ENCODE results near the gene MTIF3.
A peak's percentile ranks its signal among the peaks of the same experiment; 100 is the strongest.

MTIF3 gene

DNA sequence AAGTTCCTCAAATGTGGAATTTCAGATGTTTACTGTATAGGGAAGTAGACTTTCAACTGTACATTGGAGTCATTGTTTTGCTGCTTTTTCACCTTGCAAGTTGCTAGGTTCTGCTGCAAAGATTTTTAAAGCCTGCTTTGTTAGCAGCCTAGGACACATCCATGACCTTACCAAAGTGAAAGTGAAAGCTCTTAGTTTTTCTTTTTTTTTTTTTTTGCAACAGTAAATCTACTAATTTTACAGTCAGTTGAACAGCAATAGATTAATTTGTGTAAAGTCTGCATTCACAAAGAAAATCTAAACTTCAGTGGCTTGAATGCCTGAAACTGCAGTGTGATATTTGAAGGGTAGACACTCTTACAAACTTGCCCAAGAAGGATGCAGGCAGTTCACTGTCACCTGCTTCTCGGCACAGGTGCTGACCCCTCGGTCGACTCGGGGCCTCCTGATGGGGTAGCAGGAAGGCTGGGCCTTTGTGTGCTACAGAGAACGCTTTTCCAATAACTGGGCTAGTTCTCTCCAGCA is 5.0 kb upstream of the MTIF3 start:
- no peak for DNase-seq (ENCODE audit: low read depth)

GRCh38 chr13:27450921-27451471 is 632 bp upstream of the MTIF3 start:
- DNase-seq (ENCODE audit: low read depth) = peak; percentile 18

GRCh38 chr13:27449081-27449603 is 1.2 kb downstream of the MTIF3 start:
- DNase-seq (ENCODE audit: low read depth) = no peak

- DNase-seq (ENCODE audit: low read depth) = no peak
These were observed 2.1 kb downstream of the MTIF3 start for GRCh38 chr13:27448308-27448707.

- DNase-seq (ENCODE audit: low read depth) = no peak
These were observed 3.3 kb downstream of the MTIF3 start for GRCh38 chr13:27446986-27447583.

DNA sequence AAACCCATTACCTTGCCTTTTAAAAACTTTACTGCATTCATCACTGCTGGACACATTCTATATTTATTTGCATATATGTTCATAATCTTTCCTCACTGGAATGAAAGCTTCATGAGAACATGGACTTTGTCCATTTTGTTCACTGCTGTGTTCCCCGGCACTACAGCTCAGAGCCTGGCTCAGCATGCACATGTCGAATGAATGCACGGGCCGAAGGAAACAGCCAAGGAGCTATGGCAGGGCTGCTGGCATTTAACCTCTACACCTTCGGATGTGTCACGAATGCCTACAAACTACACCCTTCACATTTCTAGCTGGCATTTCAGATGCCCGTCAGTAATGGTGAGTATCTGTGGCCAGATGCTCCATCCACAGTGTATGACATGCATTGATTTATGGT is 7.6 kb downstream of the MTIF3 start:
- no peak for DNase-seq (ENCODE audit: low read depth)

- DNase-seq (ENCODE audit: low read depth) = no peak
These were observed 8.2 kb downstream of the MTIF3 start for GRCh38 chr13:27442071-27442647.

GRCh38 chr13:27440408-27440807 is 10.0 kb downstream of the MTIF3 start:
- DNase-seq (ENCODE audit: low read depth) = no peak

DNA sequence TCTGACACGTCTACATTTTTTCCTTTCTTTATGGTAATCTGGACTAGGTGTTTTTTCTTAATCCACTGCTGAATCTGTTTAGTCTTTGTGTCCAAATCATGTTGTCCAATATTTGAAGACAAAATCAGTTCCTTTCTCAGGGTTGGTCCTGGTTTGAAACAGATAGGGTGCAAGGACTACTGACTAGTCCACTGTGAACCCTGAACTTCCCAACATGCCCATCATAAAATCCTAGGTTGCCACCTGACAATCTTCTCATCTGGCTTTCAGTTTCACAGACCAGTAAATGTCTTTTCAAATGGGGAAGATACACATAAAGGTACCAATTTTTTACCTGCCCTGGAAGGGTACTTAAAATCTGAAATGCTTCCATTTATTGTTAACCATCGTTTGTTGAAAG is 13.2 kb downstream of the MTIF3 start:
- no peak for DNase-seq (ENCODE audit: low read depth)

- DNase-seq (ENCODE audit: low read depth) = no peak
These were observed 17.7 kb downstream of the MTIF3 start for GRCh38 chr13:27432611-27433210.

DNA sequence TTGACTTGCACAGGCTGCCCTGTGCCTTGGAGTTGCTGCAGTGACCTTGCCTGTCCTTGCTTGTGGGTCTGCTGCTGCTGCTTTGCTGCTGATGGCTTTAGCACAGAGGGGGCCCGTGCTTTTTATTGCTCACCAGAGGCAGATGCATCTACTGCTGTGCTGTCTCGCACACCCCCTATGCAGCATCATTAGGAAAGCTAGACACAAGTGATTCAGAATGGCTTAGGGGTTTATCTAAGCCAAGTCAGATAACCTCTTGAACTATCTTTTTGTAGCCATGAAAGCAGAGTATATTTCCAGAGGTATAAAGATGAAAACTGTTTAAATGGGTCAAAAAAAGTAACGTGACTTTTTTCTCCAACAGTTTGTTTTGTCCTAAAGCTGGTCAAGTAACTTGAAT is 18.2 kb downstream of the MTIF3 start:
- DNase-seq (ENCODE audit: low read depth) = no peak

GRCh38 chr13:27428160-27428559 is 22.2 kb downstream of the MTIF3 start:
- no peak for DNase-seq (ENCODE audit: low read depth)

DNA sequence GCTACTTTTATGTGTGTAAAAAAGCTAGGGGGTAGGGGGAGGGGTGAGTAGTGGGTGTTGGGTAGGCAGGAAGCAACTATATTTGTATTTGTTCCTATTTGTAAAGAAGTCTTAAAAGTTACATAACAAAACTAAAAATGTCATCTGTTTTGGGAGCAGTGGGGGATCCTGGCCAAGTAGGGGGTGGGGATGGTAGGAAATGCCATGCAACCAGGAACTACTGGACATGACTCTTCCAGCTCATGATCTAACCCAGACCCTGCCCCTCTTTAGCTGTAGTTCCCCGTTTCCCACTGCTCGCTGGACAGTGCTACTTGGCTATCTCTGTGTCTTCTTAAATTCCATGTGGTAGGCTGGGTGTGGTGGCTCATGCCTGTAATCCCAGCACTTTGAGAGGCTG is 22.7 kb downstream of the MTIF3 start:
- no peak for DNase-seq (ENCODE audit: low read depth)

GRCh38 chr13:27425918-27426630 is 24.3 kb downstream of the MTIF3 start:
- peak; percentile 66 for DNase-seq (ENCODE audit: low read depth)

DNA sequence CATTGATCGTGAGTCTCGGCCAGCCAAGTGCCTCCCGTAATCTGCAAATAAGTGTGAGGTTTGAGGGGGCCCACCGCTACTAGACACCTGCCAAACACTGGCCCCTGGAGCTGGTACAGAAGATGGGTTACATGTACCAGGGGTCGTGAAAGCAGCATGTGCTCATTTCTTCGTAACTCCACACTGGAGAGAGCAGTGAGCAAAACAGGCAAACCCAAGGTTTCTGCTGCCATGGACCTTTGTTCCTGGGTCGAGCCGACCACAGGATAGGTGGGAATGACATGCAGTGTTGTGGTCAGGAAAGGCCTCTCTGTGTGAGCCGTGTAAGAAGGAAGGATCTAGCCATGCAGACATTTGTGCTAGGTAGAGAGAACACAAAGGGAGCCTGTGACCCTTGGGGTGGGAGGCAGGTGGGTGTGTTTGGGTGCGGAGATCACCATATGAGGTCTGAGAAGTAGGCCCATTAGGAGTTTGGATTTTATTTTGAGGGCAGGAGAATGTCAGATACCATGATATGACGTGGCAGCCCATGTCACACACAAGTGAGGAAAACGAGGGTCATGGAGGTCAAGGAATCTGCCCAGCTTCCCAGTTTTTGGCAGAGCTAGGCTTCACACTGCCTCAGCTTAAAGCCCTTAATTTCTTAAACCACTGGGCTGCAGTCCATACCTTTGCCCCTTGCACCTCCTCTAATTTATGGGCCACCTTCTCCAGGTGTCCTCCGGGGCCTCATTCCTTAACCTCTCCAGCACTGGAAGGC is 25.0 kb downstream of the MTIF3 start:
- no peak for DNase-seq (ENCODE audit: low read depth)

- DNase-seq (ENCODE audit: low read depth) = peak; percentile 86
These were observed 25.9 kb downstream of the MTIF3 start, which contains the start of gene GTF3A for GRCh38 chr13:27424246-27425157. Gene GTF3A (plus strand): TSS chr13:27424619.

- DNase-seq (ENCODE audit: low read depth) = no peak
These were observed 27.0 kb downstream of the MTIF3 start for GRCh38 chr13:27423333-27423732.

DNA sequence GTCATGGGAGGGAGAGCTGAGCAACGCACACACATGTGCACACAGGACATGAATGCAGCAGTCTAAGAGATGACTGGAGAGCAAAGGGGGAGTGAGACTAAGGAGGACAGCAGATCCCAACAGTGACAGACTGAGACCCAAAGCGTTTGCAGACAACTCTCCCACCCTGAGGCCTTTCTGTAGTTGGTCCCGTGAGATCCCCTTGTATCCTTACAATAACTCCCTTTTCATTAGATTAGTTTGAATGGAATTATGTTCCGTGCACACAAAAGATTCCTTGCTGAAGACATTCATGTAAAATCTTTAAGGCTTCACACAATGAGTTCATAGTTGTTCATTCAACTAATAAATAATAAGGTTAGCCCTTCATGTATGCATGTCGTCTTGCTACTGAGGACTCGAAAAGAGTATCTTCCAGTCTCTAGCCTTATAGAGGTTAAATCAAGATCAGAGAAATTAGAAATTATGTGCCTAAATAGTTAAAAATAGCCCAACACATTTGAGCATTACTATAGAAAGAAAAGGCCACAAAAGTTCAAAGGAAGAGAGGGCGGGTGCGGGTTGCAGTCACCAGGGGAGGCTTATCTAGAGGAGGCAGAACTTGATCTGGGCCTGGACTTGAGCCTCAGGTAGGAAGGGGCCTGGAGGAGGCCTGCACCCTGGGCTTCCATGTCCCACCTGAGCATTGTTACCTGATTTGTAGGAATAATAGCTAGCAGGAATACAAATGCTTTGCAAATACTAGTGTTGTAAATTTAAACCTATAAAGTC is 29.1 kb downstream of the MTIF3 start:
- DNase-seq (ENCODE audit: low read depth) = no peak

GRCh38 chr13:27419328-27419727 is 31.0 kb downstream of the MTIF3 start:
- DNase-seq (ENCODE audit: low read depth) = no peak

DNA sequence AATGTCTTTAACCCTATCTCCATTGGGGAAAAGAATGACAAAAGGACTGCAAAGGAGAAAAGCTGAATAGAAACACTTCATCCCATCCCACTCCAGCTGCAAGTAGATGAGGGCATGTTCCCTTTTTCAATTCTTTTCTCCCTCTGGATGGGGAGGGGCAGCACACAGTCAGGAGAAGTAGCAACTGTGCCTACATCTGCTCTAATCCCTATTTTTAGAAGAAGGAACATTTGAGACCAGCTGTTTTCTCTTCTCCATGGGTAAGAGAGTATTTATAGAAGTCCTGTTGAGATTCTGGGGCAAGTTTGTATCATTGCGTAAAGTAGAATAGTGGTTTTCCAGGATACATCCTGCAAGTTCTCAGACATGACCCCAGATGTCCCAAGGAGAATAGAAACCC is 35.2 kb downstream of the MTIF3 start:
- DNase-seq (ENCODE audit: low read depth) = no peak

All from activated T-helper 1 cell treated with Interleukin-2 at 50 U/mL for 16 hours (primary cell).